Natural killer cell treated with Interleukin-12 subunit alpha and Interleukin-12 subunit beta and Interleukin-15 and Interleukin-18, amount 100 ng/mL, for 72 hours (primary cell): Measurements from ENCODE around the gene AMOT. TPM values are rescaled to one million over a fixed set of nuclear protein-coding genes. Genes with fewer than 3 reads are reported as not detected.

Experiments used
- ATAC-seq, 2 donors: fragments of 150-1000 bp; cut with Tn5 transposase in 1 of 2; sonication (Bioruptor Pico), chemical (Tn5 transposase) in 1 of 2; 2 replicates each; pipeline ENCODE4 v1.10.0; 2021
- DNase-seq: peaks from one replicate; pipeline ENCODE4 v3.0.0; 2022; ENCODE audit warnings: low spot score
- H3K27ac Mint-ChIP-seq, 2 donors: 1 replicate in 1 of 2; 2 replicates in 1 of 2; pipeline ENCODE4 v1.8.0; 2022; ENCODE audit warnings: mixed read lengths in 2 of 2, mild to moderate bottlenecking in 1 of 2, moderate library complexity in 1 of 2
- H3K27me3 Mint-ChIP-seq, 2 donors: 1 replicate in 1 of 2; 2 replicates in 1 of 2; pipeline ENCODE4 v1.8.0; 2022; ENCODE audit warnings: mixed read lengths in 2 of 2
- H3K36me3 Mint-ChIP-seq: one replicate; pipeline ENCODE4 v1.8.0; 2022; ENCODE audit warnings: mixed read lengths
- H3K4me1 Mint-ChIP-seq, 2 donors: 1 replicate in 1 of 2; 2 replicates in 1 of 2; pipeline ENCODE4 v1.8.0; 2022; ENCODE audit warnings: low read depth in 2 of 2, mixed read lengths in 2 of 2, mild to moderate bottlenecking in 1 of 2
- H3K4me3 Mint-ChIP-seq: one replicate; pipeline ENCODE4 v1.8.0; 2022; ENCODE audit warnings: mixed read lengths
- H3K9me3 Mint-ChIP-seq: 2 replicates; pipeline ENCODE4 v1.8.0; 2022; ENCODE audit warnings: mixed read lengths
- total RNA-seq, 2 donors: library from RNA; stranded (reverse); gene quantifications; one replicate each; pipeline ENCODE4 v1.2.3, GENCODE V29; 2022

AMOT gene
- total RNA-seq, 2 donors from 2014 or later, result 0.14 to 1.0 TPM

GRCh38 chrX:112851806-112852205, 11.2 kb upstream of the AMOT start:
- Mint-ChIP-seq H3K4me1 (peaks cover 34% of the 10 kb centered on the region in 2 donors), H3K36me3 (no peaks in the 10 kb centered on the region), H3K27ac (peak overlapping the region; percentile 9 to 17), H3K27me3 (peaks cover 22 to 34% of the 10 kb centered on the region in 2 donors), H3K9me3 (no peaks in the 10 kb centered on the region), H3K4me3 (peak overlapping the region; percentile 81)
- DNase-seq (peak; percentile 78), ATAC-seq (peak; percentile 77 to 85)

- DNase-seq (peak; percentile 71), ATAC-seq (peak; percentile 89)
- peak overlapping the region; percentile 9 to 17 for H3K27ac Mint-ChIP-seq
- H3K27me3 Mint-ChIP-seq, result peaks cover 17 to 34% of the 10 kb centered on the region in 2 donors
- no peaks in the 10 kb centered on the region for H3K9me3 Mint-ChIP-seq
- H3K4me3 Mint-ChIP-seq, result peak overlapping the region; percentile 81
- peaks cover 34% of the 10 kb centered on the region in 2 donors for H3K4me1 Mint-ChIP-seq
- no peaks in the 10 kb centered on the region for H3K36me3 Mint-ChIP-seq
Observed at GRCh38 chrX:112851161-112851779, 10.6 kb upstream of the AMOT start.

- Mint-ChIP-seq H3K4me1 (peaks cover 39 to 40% of the 10 kb centered on the region in 2 donors), H3K27me3 (peaks cover 14 to 41% of the 10 kb centered on the region in 2 donors), H3K36me3 (no peaks in the 10 kb centered on the region), H3K9me3 (no peaks in the 10 kb centered on the region), H3K4me3 (no peak overlapping the region), H3K27ac (no peak overlapping the region)
- ATAC-seq (no peak), DNase-seq (no peak)
Observed at GRCh38 chrX:112849016-112849415, 8.4 kb upstream of the AMOT start.

- H3K27me3 Mint-ChIP-seq, result peaks cover 0 to 48% of the 10 kb centered on the region in 2 donors
- no peak for ATAC-seq
- peaks cover 29 to 31% of the 10 kb centered on the region in 2 donors for H3K4me1 Mint-ChIP-seq
- H3K36me3 Mint-ChIP-seq, result no peaks in the 10 kb centered on the region
- H3K27ac Mint-ChIP-seq, result no peak overlapping the region
- DNase-seq, result no peak
- H3K9me3 Mint-ChIP-seq, result no peaks in the 10 kb centered on the region
- no peak overlapping the region for H3K4me3 Mint-ChIP-seq
Observed at GRCh38 chrX:112846782-112847181, 6.2 kb upstream of the AMOT start.

- no peak overlapping the region for H3K27ac Mint-ChIP-seq
- no peak overlapping the region for H3K4me3 Mint-ChIP-seq
- no peak for DNase-seq
- ATAC-seq, result no peak
- no peaks in the 10 kb centered on the region for H3K36me3 Mint-ChIP-seq
- H3K9me3 Mint-ChIP-seq, result no peaks in the 10 kb centered on the region
- peaks cover 24 to 25% of the 10 kb centered on the region in 2 donors for H3K4me1 Mint-ChIP-seq
- peaks cover 0 to 48% of the 10 kb centered on the region in 2 donors for H3K27me3 Mint-ChIP-seq
Observed at GRCh38 chrX:112846187-112846586, 5.6 kb upstream of the AMOT start.

- no peaks in the 10 kb centered on the region for H3K9me3 Mint-ChIP-seq
- H3K27me3 Mint-ChIP-seq, result peaks cover 0 to 38% of the 10 kb centered on the region in 2 donors
- H3K27ac Mint-ChIP-seq, result no peak overlapping the region
- peaks cover 21% of the 10 kb centered on the region in 2 donors for H3K4me1 Mint-ChIP-seq
- no peaks in the 10 kb centered on the region for H3K36me3 Mint-ChIP-seq
- DNase-seq, result no peak
- peak in 1 of 2 donors; percentile 49 for ATAC-seq
- H3K4me3 Mint-ChIP-seq, result peak overlapping the region; percentile 51
Observed at GRCh38 chrX:112844250-112844649, 3.6 kb upstream of the AMOT start.

GRCh38 chrX:112841820-112842157, 1.2 kb upstream of the AMOT start:
- H3K9me3 Mint-ChIP-seq, result no peaks in the 10 kb centered on the region
- DNase-seq (no peak), ATAC-seq (no peak)
- peak overlapping the region; percentile 91 for H3K4me3 Mint-ChIP-seq
- H3K27ac Mint-ChIP-seq, result no peak overlapping the region
- no peaks in the 10 kb centered on the region for H3K36me3 Mint-ChIP-seq
- peaks cover 16% of the 10 kb centered on the region in 2 donors for H3K4me1 Mint-ChIP-seq
- peaks cover 0 to 28% of the 10 kb centered on the region in 2 donors for H3K27me3 Mint-ChIP-seq

GRCh38 chrX:112841114-112841819, 636 bp upstream of the AMOT start:
- Mint-ChIP-seq H3K27ac (peak overlapping the region in 1 of 2 donors; percentile 59), H3K36me3 (no peaks in the 10 kb centered on the region), H3K4me3 (peak overlapping the region; percentile 91), H3K27me3 (peaks cover 0 to 23% of the 10 kb centered on the region in 2 donors), H3K9me3 (no peaks in the 10 kb centered on the region), H3K4me1 (peaks cover 16% of the 10 kb centered on the region in 2 donors)
- peak; percentile 96 to 97 for ATAC-seq
- peak; percentile 81 for DNase-seq

GRCh38 chrX:112839856-112840255, 775 bp downstream of the AMOT start:
- peaks cover 16% of the 10 kb centered on the region in 2 donors for H3K4me1 Mint-ChIP-seq
- peak overlapping the region; percentile 7 to 31 for H3K27ac Mint-ChIP-seq
- no peaks in the 10 kb centered on the region for H3K9me3 Mint-ChIP-seq

GRCh38 chrX:112837531-112837930, 3.1 kb downstream of the AMOT start:
- Mint-ChIP-seq H3K27ac (no peak overlapping the region), H3K4me3 (no peak overlapping the region), H3K9me3 (no peaks in the 10 kb centered on the region), H3K4me1 (peaks cover 8 to 10% of the 10 kb centered on the region in 2 donors), H3K36me3 (no peaks in the 10 kb centered on the region), H3K27me3 (peaks cover 0 to 5% of the 10 kb centered on the region in 2 donors)
- ATAC-seq, result no peak
- DNase-seq, result no peak

More at GRCh38 chrX:112839856-112840255, 775 bp downstream of the AMOT start:
- no peak for DNase-seq
- H3K36me3 Mint-ChIP-seq, result no peaks in the 10 kb centered on the region
- H3K4me3 Mint-ChIP-seq, result peak overlapping the region; percentile 91
- no peak for ATAC-seq
- peaks cover 0 to 19% of the 10 kb centered on the region in 2 donors for H3K27me3 Mint-ChIP-seq

- no peak overlapping the region for H3K4me3 Mint-ChIP-seq
- H3K27me3 Mint-ChIP-seq, result peaks cover 0 to 5% of the 10 kb centered on the region in 2 donors
- no peaks in the 10 kb centered on the region for H3K36me3 Mint-ChIP-seq
- no peak for ATAC-seq
- no peaks in the 10 kb centered on the region for H3K9me3 Mint-ChIP-seq
- H3K27ac Mint-ChIP-seq, result no peak overlapping the region
- no peak for DNase-seq
- H3K4me1 Mint-ChIP-seq, result peaks cover 3 to 6% of the 10 kb centered on the region in 2 donors
Observed at GRCh38 chrX:112835019-112835418, 5.6 kb downstream of the AMOT start.

GRCh38 chrX:112834031-112834845, 6.4 kb downstream of the AMOT start:
- H3K36me3 Mint-ChIP-seq, result no peaks in the 10 kb centered on the region
- no peak overlapping the region for H3K27ac Mint-ChIP-seq
- no peaks in the 10 kb centered on the region for H3K4me1 Mint-ChIP-seq
- ATAC-seq (no peak), DNase-seq (no peak)
- H3K9me3 Mint-ChIP-seq, result no peaks in the 10 kb centered on the region
- no peak overlapping the region for H3K4me3 Mint-ChIP-seq
- H3K27me3 Mint-ChIP-seq, result peaks cover 0 to 5% of the 10 kb centered on the region in 2 donors

- Mint-ChIP-seq H3K27ac (no peak overlapping the region), H3K4me1 (no peaks in the 10 kb centered on the region), H3K4me3 (no peak overlapping the region), H3K9me3 (no peaks in the 10 kb centered on the region), H3K27me3 (peaks cover 0 to 5% of the 10 kb centered on the region in 2 donors), H3K36me3 (no peaks in the 10 kb centered on the region)
- ATAC-seq (no peak), DNase-seq (no peak)
Observed at GRCh38 chrX:112832481-112833095, 8.0 kb downstream of the AMOT start.
